Ovary (tissue), 9 donors: ENCODE data around the gene BNC2. TPM values are rescaled to one million over a fixed set of nuclear protein-coding genes. Genes with fewer than 3 reads are reported as not detected.

ENCODE experiments used
- DNase-seq, 5 donors: peaks; one replicate each; pipeline ENCODE4 v3.0.0-alpha.2; 2019 to 2020
- H3K27ac ChIP-seq, 2 donors: fragments of 200-600 bp; one replicate each; pipeline versions ENCODE4 v1.5.1 to v1.8.0; 2019 to 2022
- H3K27me3 ChIP-seq: fragments of 200-600 bp; one replicate; pipeline ENCODE4 v1.8.0; 2022
- H3K36me3 ChIP-seq: fragments of 200-600 bp; sonication (generic); one replicate; pipeline ENCODE4 v1.5.1; 2019
- H3K4me1 ChIP-seq: one replicate; pipeline ENCODE4 v1.8.1; 2013; ENCODE audit warnings: mild to moderate bottlenecking, moderate library complexity; ENCODE audit not compliant: insufficient read depth
- H3K4me3 ChIP-seq: fragments of 200-600 bp; sonication (generic); one replicate; pipeline ENCODE4 v1.5.1; 2017
- H3K9me3 ChIP-seq, 2 donors: fragments of 200-600 bp in 1 of 2; sonication (generic) in 1 of 2; one replicate each; pipeline versions ENCODE4 v1.5.1 to v1.8.1; 2013 to 2019; ENCODE audit warnings: mild to moderate bottlenecking in 1 of 2, moderate library complexity in 1 of 2
- EP300 ChIP-seq: sonication (generic); formaldehyde crosslinking; IDR thresholded peaks from one replicate; pipeline ENCODE4 v1.6.1; 2017; ENCODE audit warnings: antibody characterized with exemption
- POLR2A ChIP-seq: fragments of 450-650 bp; IDR thresholded peaks from one replicate; pipeline ENCODE4 v1.6.1; 2017; ENCODE audit warnings: antibody characterized with exemption, mild to moderate bottlenecking, moderate library complexity
- WGBS, 3 donors: extraction: QIAGEN DNeasy Blood & Tissue Kit in 1 of 3; methylation state at CpG; one replicate each; pipeline versions ENCODE4 v1.1.5 to v1.1.7; 2013 to 2017; 5-methylcytosine and 5-hydroxymethylcytosine counted together
- intact Hi-C, 4 donors: fragments of 100-400 bp; cut with DNase I; formaldehyde crosslinking; loops; one replicate each; pipeline versions ENCODE4 v1.11.0 to v1.15.1; 2022 to 2023
- polyA plus RNA-seq, 2 donors: library from polyadenylated mRNA; stranded (reverse); fragments of 200-250 nt in 1 of 2; fragments of 350-450 nt in 1 of 2; fragmentation: Illumina TruSeq in 1 of 2; extraction: RNeasy Lipid Tissue Mini Kit (QIAGEN cat#74804) in 1 of 2; gene quantifications; one replicate each; pipeline ENCODE4 v1.2.3, GENCODE V29; 2013 to 2014
- total RNA-seq, 7 donors: library from RNA; depleted of rRNA in 2 of 7; stranded (reverse); fragments of >200 nt in 2 of 7; fragmentation: NEBNext Ultra II Directional in 3 of 7; extraction: Animal tissue kit (Norgen Biotek cat#: 25700) in 3 of 7; gene quantifications; one replicate each; pipeline versions ENCODE4 v1.1.0 to v1.2.4, GENCODE V29; 2016 to 2023
- TF ChIP-seq, protein P1 (sequence below), 3 donors: fragments of 450-650 bp in 2 of 3; fragments of 200-600 bp in 1 of 3; IDR thresholded peaks; one replicate each; pipeline versions ENCODE4 v1.5.1 to v1.8.0; 2016 to 2022; ENCODE audit warnings: antibody characterized with exemption in 3 of 3, mild to moderate bottlenecking in 1 of 3
- donor health status: DM: no; HTN: no; CAD: no; lungs with moderate emphysema.
- donor health status: DM: no; HTN: no; CAD: no.
- donor health status: Bipolar disorder and iron deficiency.
- donor health status: DM: yes; HTN: yes; CAD: no.
- donor health status: DM: no; HTN: no; CAD: no.
- donor health status: DM: yes; HTN: yes; CAD: no.

Gene BNC2
- total and polyA plus RNA-seq, 9 donors = 17.2 to 232 (median 197) TPM

DNA sequence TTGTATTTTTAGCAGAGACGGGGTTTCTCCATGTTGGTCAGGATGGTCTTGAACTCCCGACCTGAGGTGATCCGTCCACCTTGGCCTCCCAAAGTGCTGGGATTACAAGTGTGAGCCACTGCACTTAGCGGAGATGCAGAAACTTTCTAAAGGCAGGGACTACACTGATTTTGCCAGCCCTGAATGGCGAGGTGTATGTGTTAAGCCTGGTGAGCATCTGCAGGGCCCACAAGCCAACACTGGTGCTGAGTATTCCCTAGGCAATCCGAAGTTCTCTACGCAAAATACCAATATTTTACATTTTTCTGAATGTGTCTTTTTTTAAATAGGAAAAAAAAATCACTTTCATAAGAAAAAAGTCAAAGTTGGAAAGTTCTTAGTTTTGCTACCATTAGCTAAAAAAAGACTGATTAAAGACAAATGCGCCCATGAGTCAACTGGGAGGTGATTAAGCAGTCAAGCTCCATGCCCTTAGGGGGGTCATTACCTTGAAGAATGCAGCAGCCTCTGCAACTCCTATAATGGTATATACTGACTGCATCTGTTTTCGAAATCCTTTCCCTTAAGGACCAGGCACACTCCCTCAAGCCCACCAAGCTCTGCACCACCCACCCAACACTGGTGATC lies 502.8 kb downstream of the BNC2 start:
- Histone ChIP-seq H3K27ac (no peak overlapping the region), H3K9me3 (no peaks in the 10 kb centered on the region), H3K4me1 (no peaks in the 10 kb centered on the region), H3K27me3 (no peaks in the 10 kb centered on the region), H3K4me3 (no peak overlapping the region), H3K36me3 (no peaks in the 10 kb centered on the region)
- DNase-seq = no peak
- TF ChIP-seq POLR2A = no peak
- TF ChIP-seq EP300 = no peak
- TF ChIP-seq, protein P1, sequence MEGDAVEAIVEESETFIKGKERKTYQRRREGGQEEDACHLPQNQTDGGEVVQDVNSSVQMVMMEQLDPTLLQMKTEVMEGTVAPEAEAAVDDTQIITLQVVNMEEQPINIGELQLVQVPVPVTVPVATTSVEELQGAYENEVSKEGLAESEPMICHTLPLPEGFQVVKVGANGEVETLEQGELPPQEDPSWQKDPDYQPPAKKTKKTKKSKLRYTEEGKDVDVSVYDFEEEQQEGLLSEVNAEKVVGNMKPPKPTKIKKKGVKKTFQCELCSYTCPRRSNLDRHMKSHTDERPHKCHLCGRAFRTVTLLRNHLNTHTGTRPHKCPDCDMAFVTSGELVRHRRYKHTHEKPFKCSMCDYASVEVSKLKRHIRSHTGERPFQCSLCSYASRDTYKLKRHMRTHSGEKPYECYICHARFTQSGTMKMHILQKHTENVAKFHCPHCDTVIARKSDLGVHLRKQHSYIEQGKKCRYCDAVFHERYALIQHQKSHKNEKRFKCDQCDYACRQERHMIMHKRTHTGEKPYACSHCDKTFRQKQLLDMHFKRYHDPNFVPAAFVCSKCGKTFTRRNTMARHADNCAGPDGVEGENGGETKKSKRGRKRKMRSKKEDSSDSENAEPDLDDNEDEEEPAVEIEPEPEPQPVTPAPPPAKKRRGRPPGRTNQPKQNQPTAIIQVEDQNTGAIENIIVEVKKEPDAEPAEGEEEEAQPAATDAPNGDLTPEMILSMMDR (IDR thresholded peaks at IDR 0.05) = no peak
- intact Hi-C loops = loop anchor here in 1 of 4 donors (1.0 kb wide), 1 partner anchor 33 kb away; no protein-coding TSS in a partner anchor
- 93 to 96% (median 94%) methylated on average over 9 of the region's 9 CpGs for WGBS, 3 donors

DNA sequence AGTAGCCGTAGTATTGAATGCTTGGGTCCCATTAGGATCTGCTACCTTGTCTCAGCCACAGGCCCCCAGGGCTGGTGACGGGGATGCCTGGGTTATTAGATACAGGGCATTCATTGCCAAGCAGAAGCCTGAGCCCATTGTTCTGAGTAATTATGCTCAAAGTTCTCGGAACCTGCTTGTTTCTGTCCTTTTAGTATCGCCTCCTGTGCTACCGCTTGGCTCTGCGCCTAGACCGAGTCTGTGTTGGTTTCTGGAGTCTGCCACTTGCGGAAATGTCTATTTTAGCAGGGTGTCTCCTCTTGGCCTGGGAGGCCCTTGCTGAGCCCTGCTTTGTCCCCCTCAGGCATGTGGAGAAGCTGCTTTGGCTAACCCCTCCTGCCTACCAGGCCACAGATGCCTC lies 506.1 kb downstream of the BNC2 start:
- intact Hi-C loops = no loop called here
- Histone ChIP-seq H3K27me3 (no peaks in the 10 kb centered on the region), H3K9me3 (no peaks in the 10 kb centered on the region), H3K4me1 (no peaks in the 10 kb centered on the region), H3K4me3 (no peak overlapping the region), H3K36me3 (no peaks in the 10 kb centered on the region), H3K27ac (no peak overlapping the region)
- WGBS, 3 donors = 69 to 93% (median 90%) methylated on average over 8 of the region's 8 CpGs
- TF ChIP-seq EP300 = no peak
- TF ChIP-seq, protein P1 (IDR thresholded peaks at IDR 0.05) = no peak
- no peak for TF ChIP-seq POLR2A
- no peak for DNase-seq

- Histone ChIP-seq H3K27ac (no peak overlapping the region), H3K4me3 (no peak overlapping the region), H3K36me3 (no peaks in the 10 kb centered on the region), H3K9me3 (no peaks in the 10 kb centered on the region), H3K27me3 (no peaks in the 10 kb centered on the region), H3K4me1 (no peaks in the 10 kb centered on the region)
- WGBS, 3 donors = 81 to 87% (median 83%) methylated on average over 5 of the region's 5 CpGs
- DNase-seq = no peak
- intact Hi-C loops = no loop called here
- TF ChIP-seq EP300 (no peak), POLR2A (no peak)
- TF ChIP-seq, protein P1 (IDR thresholded peaks at IDR 0.05) = no peak
These were observed 506.6 kb downstream of the BNC2 start for GRCh38 chr9:16363916-16364315.

- whole genome bisulfite sequencing, 3 donors = 85 to 90% (median 89%) methylated on average over 8 of the region's 8 CpGs
- DNase-seq = no peak
- no peak overlapping the region for H3K27ac ChIP-seq
- TF ChIP-seq, protein P1 (IDR thresholded peaks at IDR 0.05) = no peak
- TF ChIP-seq EP300 (no peak), POLR2A (no peak)
- no peak overlapping the region for H3K4me3 ChIP-seq
- H3K36me3 ChIP-seq = no peaks in the 10 kb centered on the region
- H3K27me3 ChIP-seq = no peaks in the 10 kb centered on the region
- intact Hi-C loops = no loop called here
- peaks cover 2% of the 10 kb centered on the region for H3K4me1 ChIP-seq
- no peaks in the 10 kb centered on the region for H3K9me3 ChIP-seq
These were observed 507.2 kb downstream of the BNC2 start for GRCh38 chr9:16363073-16363781.
